Fibroblast of skin of left biceps (primary cell): ENCODE measurements around the gene RASSF4.
A peak's percentile ranks its signal among the peaks of the same experiment; 100 is the strongest.

Source experiments
- DNase-seq, 2 experiments: peaks; one replicate each; pipeline ENCODE4 v3.0.0-alpha.2; 2013; ENCODE audit warnings: low read depth in 2 of 2

RASSF4 gene

GRCh38 chr10:44975431-44976331 is 16.1 kb downstream of the RASSF4 start:
- DNase-seq, result no peak

- DNase-seq, result no peak
These were observed 17.0 kb downstream of the RASSF4 start for GRCh38 chr10:44976352-44977198.

GRCh38 chr10:44977287-44978212 is 17.9 kb downstream of the RASSF4 start:
- no peak for DNase-seq

- DNase-seq, result no peak
These were observed 18.6 kb downstream of the RASSF4 start for GRCh38 chr10:44978213-44978569.

- DNase-seq, result peak; percentile 82 to 85
These were observed 19.1 kb downstream of the RASSF4 start, which contains the start of gene DEPP1 for GRCh38 chr10:44978570-44979280. Gene DEPP1, minus strand, starts transcription at chr10:44978809. Its CDS starts 779 bp downstream, at chr10:44978030.

- no peak for DNase-seq
These were observed 19.9 kb downstream of the RASSF4 start for GRCh38 chr10:44979281-44980191.

GRCh38 chr10:44980309-44981171 is 20.9 kb downstream of the RASSF4 start:
- no peak for DNase-seq

- DNase-seq, result no peak
These were observed 21.8 kb downstream of the RASSF4 start for GRCh38 chr10:44981172-44982113.

- DNase-seq, result no peak
These were observed 22.5 kb downstream of the RASSF4 start for GRCh38 chr10:44982114-44982460.

GRCh38 chr10:44982496-44982895 is 22.9 kb downstream of the RASSF4 start:
- no peak for DNase-seq

- DNase-seq, result no peak
These were observed 23.7 kb downstream of the RASSF4 start for GRCh38 chr10:44983066-44983894.

GRCh38 chr10:44983895-44984278 is 24.3 kb downstream of the RASSF4 start:
- no peak for DNase-seq

GRCh38 chr10:44984671-44985101 is 25.1 kb downstream of the RASSF4 start:
- no peak for DNase-seq

- DNase-seq, result no peak
These were observed 25.6 kb downstream of the RASSF4 start for GRCh38 chr10:44985175-44985681.

GRCh38 chr10:44986179-44986578 is 26.6 kb downstream of the RASSF4 start:
- DNase-seq, result no peak

GRCh38 chr10:44986670-44987069 is 27.1 kb downstream of the RASSF4 start:
- DNase-seq, result no peak
